HG02642 (cell line): Measurements from ENCODE around the gene PHLDB2.

ENCODE experiments used
- ATAC-seq: cut with Tn5 transposase; IDR thresholded peaks from one replicate; pipeline ENCODE4 v1.9.1; 2021; ENCODE audit warnings: mild to moderate bottlenecking; ENCODE audit not compliant: unreplicated experiment, poor library complexity

The PHLDB2 gene

DNA sequence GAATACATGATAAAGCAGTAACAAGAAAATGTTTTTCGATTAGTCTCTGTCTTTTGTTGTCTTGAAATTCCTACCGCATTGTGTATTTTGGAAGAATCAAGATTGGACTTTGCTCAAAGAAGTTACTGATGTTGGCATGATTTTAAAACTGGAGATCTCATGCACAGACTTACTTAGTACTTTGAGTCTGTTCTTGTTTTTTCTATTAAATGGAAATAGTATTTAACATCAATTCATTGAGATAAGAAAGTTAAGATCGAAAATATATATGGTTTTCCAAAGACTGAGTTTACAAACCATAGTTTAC lies 122.3 kb downstream of the PHLDB2 start:
- no peak for ATAC-seq

GRCh38 chr3:111984636-111985298 lies 125.7 kb downstream of the PHLDB2 start:
- ATAC-seq = no peak

GRCh38 chr3:111986800-111987199 lies 127.7 kb downstream of the PHLDB2 start:
- ATAC-seq = no peak

- peak; percentile 94 for ATAC-seq
Measured at GRCh38 chr3:111989061-111989678, 130.1 kb downstream of the PHLDB2 start.

- no peak for ATAC-seq
Measured at GRCh38 chr3:111993038-111993437, 134.0 kb downstream of the PHLDB2 start.

DNA sequence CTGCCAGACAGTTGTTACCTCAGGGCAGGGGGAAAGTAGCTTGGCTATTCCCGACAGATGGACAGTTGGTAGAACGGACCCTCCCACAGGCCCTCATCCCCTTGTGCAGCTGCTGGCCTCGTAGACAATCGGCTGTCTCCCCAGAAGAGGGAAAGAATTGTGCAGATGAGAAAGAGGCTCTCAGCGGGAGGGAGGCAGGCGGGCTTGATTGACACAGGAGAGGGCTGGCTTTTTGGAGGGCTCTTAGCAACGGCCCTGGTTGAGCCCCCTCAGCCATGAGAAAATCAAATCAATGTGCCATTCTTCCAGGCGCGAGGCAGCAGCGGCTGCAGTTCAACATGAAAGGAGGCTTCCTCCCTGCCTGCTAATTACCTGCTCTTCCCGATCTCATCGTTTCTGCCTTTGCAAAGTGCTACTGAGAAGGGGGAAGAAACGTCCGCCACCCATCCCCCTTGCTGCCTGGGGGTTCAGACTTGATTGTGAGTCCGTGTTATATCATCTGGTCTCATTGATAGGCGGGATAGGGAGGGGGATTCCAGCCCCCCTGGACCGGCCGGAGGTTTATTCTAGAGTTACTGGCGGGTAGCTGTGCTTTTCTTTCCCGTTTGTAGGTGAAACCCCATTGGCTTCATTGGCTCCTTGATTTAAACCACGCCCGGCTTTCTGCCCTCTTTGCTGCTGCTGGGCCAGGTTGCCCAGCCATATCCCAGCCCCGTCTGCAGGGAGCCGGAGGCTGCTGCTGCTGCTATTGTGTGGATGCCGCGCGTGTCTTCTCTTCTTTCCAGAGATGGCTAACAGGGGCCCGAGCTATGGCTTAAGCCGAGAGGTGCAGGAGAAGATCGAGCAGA lies 139.8 kb downstream of the PHLDB2 start, which contains the start of gene TAGLN3:
TAGLN3 (plus strand) TSS at position 287 of the 848 bp plus-strand sequence; CDS start at position 788, 501 bp downstream.
- peak; percentile 57 for ATAC-seq

DNA sequence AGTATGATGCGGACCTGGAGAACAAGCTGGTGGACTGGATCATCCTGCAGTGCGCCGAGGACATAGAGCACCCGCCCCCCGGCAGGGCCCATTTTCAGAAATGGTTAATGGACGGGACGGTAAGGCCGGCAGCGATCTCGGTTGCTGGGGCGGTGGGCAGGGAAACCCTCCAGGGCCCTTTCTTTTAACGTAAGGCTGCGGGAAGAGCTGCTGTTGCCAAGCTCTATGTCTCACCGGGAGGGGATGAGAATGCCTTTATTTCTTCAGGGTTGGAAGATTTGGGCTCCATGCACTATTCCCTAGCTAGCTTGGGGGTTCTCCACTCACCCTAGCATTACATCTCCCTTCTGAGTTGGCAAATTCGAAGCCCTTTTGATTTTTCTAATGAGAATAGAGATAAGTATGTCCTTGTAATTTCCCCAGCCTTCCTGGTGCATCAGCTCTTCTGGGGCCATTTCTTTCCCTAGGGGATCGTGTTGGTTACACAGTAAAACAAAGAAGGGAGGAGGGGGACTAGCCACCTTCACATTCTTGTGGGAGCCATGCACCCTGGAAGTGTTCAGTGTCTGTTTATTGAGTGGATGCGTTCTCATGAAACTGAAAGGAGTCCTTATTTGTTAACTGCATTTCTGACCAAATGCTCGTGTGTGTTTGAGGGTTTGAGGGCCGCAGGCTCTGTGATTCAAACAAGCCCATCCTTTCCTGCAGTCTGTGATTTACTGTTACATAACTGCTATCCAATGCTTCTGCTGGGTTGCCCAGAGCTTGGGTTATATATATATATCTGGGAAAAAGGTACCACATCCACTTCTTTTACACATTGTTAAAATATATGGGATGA lies 140.6 kb downstream of the PHLDB2 start:
- ATAC-seq = no peak

DNA sequence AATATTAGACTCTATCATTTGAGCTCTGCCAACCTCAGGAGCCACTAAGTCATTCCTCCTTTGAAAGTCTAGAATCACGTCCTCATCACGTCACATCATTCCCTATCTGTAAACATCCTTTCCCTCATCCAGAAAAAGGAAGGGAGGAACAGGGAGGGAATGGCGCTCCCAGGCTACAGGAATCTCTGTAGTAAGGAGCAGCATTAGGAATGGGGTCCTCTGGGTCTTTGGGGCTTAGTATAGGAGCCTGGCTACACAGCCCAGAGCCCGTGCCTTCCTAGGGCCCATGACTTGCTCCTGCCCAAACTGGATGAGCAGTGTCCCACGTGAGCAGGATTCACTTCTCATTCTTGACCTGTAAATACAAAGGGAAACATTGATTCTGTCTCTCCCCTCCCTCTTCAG lies 141.3 kb downstream of the PHLDB2 start:
- no peak for ATAC-seq

GRCh38 chr3:112000966-112001365 lies 141.9 kb downstream of the PHLDB2 start:
- no peak for ATAC-seq

- no peak for ATAC-seq
Measured at GRCh38 chr3:112001526-112001925, 142.5 kb downstream of the PHLDB2 start.

DNA sequence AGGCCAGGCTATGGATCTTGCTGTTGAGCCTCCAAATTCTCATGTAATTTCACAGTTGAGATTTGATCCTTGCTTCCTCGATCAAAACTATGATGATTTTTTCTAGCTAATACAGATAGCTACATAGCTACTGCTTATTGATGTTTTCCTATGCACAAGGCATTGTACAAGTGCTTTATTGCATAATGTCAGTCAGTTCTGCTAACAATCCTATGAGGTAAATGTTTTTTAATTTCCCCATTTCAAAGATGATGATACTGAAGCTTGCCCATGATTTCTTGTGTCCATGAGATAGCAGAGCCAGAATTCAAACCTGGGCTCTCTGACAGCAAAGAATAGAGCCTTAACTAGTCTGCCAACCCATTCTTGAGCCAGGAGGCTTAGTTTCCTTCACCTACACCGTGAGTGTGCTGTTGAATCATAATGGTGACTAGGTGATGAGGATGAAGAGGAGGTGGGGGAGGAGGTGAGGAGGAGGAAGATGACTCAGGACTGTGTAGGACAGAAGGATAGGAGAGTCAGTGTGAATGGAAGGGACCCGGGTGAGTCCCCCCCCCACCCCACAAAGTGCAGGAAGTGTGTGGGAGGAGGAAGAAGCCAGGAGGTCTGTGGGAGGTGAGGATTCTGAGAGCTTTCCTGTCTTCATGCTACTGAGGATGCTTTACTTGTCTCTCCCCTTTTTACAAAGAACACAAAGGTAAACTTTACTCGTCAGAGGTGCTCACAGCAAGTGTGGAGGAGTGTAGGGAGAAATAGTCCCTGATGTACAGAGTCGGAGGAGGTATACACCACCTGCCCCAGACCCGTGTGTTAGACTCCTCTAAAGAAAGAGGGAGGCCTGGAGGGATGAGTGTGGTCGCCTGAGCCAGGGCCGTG lies 143.3 kb downstream of the PHLDB2 start:
- no peak for ATAC-seq

DNA sequence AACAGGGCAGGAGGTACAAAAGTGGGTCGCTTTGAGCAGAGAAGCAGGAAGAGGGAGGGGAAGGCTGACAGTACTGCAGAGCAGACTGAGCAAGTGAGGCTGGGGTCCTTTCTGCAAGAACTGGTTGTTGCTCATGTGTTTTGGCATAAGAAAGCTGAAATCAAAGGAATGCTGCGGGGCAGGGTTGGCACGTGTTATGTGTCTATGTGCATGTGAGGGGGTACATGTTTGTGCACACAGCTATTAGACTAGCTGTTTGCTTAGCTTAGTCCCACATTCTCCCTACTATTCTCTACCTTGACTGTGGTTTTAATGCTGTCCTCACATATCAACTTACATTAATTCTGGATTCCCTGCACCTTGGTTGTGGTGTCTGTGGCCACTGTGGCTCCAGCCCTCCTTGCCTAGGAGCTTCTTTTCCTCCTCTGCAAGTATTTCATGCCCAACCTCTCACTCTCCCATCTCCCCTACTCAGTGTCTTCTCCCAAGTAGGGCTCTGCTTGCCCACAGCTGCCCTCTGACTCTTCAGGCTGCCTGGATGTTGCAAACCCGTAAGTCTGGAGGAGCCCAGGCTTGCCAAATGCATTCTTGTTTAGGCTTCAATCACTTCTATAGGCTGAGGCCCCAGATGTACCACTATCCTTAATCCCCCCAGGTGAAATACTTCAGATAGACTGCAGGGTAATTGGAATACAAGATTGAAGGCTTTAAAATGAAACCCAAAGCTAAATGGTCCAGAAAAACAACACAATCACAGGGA lies 144.4 kb downstream of the PHLDB2 start:
- ATAC-seq = no peak

DNA sequence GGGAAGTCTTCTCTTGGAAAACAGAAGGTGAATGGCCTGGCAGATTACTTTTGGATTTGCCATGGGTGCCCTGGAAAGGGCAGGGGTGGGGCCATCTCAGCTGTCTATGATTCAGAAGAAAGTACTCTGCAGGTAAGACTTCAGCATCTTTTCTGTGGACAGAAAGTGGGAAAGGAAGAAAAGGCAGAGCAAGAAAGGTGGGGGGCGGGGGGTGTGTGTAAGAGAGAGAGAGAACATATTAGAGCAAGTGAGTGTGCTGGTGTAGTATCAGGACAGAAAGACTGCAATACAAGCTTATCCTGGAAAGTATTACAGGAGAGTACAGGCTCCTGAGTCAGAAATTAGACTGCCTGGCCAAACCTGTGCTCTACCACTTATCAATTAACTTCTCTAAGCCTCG lies 145.1 kb downstream of the PHLDB2 start:
- ATAC-seq = no peak

DNA sequence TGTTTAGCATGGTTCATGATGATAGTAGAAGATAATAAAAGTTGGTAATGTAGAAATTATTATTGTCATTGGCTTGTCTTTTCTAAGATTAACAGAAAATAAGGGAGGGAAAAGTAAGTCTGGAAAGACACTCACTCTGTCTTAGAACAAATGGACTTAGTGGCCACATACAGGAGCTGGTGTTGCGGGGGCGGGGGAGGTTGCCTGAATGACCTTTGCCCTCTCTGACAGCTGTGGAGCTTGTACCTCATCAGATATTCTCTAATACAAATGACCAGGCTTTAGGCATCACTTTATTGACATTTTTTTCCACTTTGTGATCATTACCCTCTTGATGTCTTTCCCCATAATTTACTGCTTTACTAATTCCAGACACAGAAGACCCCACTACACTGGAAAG lies 145.6 kb downstream of the PHLDB2 start:
- ATAC-seq = no peak

DNA sequence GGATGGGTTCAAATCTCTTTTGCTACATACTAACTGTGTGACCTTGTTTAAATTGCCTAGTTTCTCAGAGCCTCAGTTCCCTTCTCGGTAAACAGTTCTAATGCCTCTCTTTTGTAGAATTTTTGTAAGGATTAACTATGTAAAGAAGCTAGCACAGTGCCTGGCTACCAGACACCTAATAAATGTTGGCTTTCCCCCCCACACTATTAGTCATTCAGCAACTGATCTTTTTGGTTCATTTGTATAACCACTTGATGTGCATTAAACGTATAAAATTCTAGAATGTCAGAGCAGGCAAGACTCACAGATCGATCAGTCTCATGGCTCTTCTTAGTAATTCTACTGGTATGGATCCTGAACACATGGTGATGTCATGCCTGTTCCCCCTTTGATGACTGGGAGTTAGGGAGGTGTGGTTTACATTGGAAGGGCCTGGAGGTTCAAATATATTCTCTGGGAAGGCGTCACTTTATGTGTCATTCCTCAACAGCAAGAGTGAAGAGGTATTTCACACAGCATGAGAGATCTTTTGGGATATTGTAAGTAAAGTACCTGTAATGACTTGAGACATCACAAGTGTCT lies 146.1 kb downstream of the PHLDB2 start:
- no peak for ATAC-seq

GRCh38 chr3:112007633-112008032 lies 148.6 kb downstream of the PHLDB2 start:
- ATAC-seq = no peak

DNA sequence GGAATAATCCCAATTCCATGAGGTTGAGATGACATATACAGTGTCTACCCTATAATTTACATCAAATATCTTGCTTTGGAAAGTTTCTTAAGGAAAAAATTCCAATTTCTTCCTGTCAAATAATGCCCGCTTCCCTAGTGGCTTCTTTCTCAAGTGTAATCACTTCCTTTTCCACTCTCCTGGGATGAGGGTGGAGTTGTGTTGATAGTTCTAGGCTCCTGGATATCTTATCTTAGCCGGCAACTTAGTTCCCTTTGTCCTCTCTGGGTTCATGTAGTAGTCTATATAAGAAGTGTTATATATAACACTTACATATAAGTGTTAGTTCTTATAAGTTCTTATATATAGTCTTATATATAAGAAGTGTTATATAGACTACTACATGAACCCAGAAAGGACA lies 150.6 kb downstream of the PHLDB2 start:
- no peak for ATAC-seq

- no peak for ATAC-seq
Measured at GRCh38 chr3:112010636-112011035, 151.6 kb downstream of the PHLDB2 start.
